HFF-Myc (cell line): ENCODE measurements around the gene GAL.

Source experiments
- DNase-seq: peaks from one replicate; pipeline ENCODE4 v3.0.0-alpha.2; 2011; ENCODE audit warnings: low read depth; ENCODE audit errors: extremely low read depth
- H3K4me3 ChIP-seq: replicated peaks from 2 replicates; pipeline ENCODE4 v1.5.1; 2011; ENCODE audit warnings: low read depth, mild to moderate bottlenecking, control low read depth, low read length
- TF ChIP-seq, protein P1 (sequence below): IDR thresholded peaks from 2 replicates; pipeline ENCODE4 v1.5.1; 2012; ENCODE audit warnings: mild to moderate bottlenecking, low read depth, low read length, control low read depth; ENCODE audit errors: missing control alignments

GAL gene

DNA sequence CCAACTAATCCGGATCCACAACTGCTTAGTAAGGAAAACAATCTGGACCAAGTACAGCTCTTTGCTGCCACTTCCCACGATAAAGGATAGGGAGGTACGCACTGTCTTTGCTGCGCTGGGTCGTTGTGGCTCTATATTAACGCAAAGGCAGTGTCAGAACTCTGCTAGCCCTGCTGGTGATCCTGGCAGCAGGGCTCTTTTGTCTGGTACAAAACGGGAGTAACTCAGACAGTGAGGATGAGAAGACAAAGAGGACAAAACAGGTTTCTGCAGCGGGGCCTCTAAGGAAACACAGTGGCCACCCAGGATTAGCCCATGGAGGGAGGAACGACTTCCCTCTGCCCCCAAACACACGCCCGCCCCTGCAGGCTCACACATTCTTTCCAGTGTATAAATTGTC, 26.1 kb downstream of the GAL start:
- TF ChIP-seq, protein P1, sequence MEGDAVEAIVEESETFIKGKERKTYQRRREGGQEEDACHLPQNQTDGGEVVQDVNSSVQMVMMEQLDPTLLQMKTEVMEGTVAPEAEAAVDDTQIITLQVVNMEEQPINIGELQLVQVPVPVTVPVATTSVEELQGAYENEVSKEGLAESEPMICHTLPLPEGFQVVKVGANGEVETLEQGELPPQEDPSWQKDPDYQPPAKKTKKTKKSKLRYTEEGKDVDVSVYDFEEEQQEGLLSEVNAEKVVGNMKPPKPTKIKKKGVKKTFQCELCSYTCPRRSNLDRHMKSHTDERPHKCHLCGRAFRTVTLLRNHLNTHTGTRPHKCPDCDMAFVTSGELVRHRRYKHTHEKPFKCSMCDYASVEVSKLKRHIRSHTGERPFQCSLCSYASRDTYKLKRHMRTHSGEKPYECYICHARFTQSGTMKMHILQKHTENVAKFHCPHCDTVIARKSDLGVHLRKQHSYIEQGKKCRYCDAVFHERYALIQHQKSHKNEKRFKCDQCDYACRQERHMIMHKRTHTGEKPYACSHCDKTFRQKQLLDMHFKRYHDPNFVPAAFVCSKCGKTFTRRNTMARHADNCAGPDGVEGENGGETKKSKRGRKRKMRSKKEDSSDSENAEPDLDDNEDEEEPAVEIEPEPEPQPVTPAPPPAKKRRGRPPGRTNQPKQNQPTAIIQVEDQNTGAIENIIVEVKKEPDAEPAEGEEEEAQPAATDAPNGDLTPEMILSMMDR = no peak
- H3K4me3 ChIP-seq = no peak overlapping the region
- no peak for DNase-seq

DNA sequence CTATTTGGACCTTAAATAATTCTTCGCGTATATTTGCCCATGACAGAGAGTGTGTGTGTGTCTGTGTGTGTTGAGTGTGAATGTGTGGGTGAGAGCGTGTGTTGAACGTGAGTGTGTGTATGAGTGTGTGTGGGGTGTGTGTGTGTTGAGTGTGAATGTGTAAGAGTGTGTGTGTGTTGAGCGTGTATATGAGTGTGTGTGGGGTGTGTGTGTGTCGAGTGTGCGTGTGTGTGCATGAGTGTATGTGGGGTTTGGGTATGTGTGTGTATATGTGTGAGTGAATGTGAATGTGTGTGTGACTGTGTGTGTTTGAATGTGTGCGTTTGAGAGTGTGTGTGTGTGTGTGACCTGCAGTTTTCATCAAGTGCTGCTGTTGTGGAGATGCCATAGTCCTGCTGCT, 26.8 kb downstream of the GAL start:
- DNase-seq = no peak
- H3K4me3 ChIP-seq = no peak overlapping the region
- TF ChIP-seq, protein P1 = no peak

GRCh38 chr11:68714060-68714856, 29.9 kb downstream of the GAL start:
- H3K4me3 ChIP-seq = no peak overlapping the region
- TF ChIP-seq, protein P1 = no peak
- no peak for DNase-seq

DNA sequence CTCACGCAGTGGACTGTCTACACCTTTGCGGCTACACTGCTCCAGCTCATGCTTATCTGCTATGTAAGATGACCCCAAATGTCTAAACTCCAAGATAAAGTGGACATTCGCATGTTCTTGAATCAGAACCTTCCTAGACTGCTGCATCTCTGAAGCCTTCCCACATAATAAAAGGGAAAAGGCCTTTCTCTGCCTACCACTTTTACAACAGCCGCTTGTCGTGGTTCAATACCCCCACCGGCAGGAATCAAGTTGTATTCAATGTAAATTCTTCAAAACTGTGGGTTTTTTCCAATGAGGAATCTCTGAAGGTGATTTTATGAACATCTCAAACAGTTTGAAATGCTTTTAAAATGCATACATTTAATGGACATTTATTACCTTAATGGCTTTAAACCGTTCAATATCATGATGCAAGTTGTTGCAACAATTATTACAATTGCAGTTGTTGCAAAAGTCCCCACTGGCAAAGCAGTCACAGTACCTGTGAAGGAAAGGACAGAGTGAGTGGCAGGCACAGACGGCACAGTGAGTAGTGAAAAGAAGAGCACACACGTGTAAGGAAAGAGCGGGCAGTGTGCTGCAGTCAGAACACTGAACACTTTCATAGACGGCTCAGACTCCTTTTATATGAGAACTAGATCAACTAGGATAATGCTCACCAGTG, 31.2 kb downstream of the GAL start:
- no peak for DNase-seq
- TF ChIP-seq, protein P1 = no peak
- no peak overlapping the region for H3K4me3 ChIP-seq

DNA sequence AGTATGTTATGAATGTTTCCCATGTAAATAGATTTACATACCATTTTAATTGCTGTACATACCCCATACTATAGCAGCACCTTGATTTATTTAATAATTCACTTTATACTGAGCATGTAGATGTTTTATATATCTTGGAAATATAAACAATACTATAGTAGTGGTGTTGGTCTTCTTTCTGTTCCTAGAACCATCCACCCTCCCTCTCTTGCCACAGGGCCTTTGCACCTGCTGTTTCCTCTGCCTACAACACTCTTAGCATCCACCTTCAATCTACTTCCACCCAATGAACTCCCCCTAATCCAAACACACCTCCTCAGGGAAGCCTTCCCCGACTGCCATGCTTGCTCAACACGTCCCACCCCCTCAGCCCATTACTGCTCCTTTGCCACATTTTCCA, 36.7 kb downstream of the GAL start:
- H3K4me3 ChIP-seq = no peak overlapping the region
- TF ChIP-seq, protein P1 = no peak
- DNase-seq = no peak

GRCh38 chr11:68722143-68722542, 37.8 kb downstream of the GAL start:
- H3K4me3 ChIP-seq = no peak overlapping the region
- DNase-seq = no peak
- TF ChIP-seq, protein P1 = no peak
